Activated T-cell treated with anti-CD3 and anti-CD28 coated beads for 1 hour (primary cell): ENCODE measurements around the gene CD36.
"Not testable (repeated sequence)": the region's sequence is repeated elsewhere in the genome, so short reads cannot be mapped to it uniquely, and the experiment has no call there.

ENCODE experiments used
- DNase-seq: peaks from one replicate; pipeline ENCODE4 v3.0.0-alpha.2; 2020; ENCODE audit warnings: low read depth

CD36 gene

DNA sequence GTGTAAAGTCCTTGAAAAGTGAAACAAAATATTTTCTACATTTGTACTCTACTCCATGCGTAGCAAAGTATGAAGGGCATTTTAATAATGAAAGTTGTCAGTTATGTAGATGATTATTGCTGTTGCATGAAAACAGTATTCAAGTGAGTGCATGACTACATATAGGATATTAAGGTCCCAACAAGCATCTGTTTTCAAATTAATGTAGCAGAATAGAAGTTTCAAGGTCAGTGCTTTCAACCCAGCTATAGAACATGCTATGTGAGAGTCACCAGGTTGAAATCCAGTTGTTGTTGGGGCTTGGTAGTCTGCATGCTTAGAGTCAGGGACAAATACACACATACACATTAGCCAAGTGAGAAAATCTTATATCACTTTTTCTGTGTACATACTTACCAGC is 14.8 kb downstream of the CD36 start:
- DNase-seq: no peak

- no peak for DNase-seq
Measured at GRCh38 chr7:80654887-80655340, 16.5 kb downstream of the CD36 start.

- no peak for DNase-seq
Measured at GRCh38 chr7:80656029-80656428, 17.6 kb downstream of the CD36 start.

GRCh38 chr7:80659120-80660055 is 20.9 kb downstream of the CD36 start:
- DNase-seq: no peak

DNA sequence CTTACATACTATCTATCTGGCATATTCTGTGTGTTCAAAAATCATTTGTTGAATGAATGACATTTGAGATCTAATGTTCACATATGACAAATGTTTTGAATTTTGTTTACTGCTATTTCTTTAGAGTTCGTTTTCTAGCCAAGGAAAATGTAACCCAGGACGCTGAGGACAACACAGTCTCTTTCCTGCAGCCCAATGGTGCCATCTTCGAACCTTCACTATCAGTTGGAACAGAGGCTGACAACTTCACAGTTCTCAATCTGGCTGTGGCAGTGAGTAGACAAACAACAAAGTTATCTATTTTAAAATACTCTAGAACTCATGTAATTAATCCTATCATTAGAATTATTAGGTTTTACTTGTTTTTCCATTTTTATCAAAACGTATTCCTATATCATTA is 22.5 kb downstream of the CD36 start:
- DNase-seq: no peak

DNA sequence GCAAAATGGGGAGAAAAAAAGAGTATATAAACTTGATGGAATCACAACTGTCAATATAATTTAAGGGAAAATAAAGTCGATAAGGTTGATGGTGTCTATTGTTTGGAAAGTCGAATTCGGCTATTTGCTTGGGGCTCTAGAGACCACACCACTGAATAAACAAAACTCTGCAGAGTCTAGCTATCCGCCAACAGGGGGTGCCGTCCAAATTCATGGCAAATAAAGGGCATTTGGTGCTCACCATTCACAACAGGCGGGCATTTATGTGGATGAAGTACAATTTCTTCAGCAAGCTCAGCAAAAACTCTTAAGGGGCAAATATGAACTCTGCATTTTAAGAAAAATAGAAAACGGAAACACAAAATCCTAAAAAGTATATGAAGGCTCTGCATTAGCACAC is 23.3 kb downstream of the CD36 start:
- no peak for DNase-seq

GRCh38 chr7:80662252-80662651 is 23.8 kb downstream of the CD36 start:
- DNase-seq: no peak

DNA sequence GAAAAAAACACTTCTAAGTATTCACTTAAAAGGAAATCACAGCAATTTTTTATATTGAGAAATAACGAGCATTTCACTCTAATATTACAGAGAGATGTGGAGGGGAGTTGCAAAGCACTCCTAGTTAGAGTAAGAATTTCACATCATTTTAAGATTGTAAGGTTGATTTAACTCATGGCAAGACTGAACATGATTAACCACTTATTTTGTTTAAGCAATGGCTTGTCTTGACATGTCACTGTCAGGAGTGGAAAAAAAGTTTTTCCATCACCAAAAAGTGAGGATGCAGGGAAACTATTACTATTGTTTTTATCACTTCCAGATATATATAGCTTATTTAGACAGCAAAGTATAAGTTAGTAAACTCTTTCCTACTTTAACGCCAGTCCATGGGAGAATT is 27.1 kb downstream of the CD36 start:
- no peak for DNase-seq

DNA sequence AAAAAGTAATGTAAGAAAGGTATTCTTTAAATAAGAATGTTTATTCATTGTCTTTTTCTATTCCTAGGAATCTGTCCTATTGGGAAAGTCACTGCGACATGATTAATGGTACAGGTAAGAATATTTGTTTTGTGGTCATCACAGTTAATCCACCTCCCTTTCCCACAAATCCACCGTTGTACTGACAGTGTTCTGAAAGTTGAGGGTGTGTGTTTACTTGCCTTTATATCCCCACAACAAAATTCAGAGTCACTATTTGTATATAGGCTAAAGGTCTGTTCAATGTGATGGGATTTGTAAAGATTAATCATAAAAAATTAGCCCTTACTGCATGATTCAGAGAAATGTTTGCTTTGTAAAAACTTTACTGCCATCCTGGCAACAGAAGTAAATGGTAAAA is 27.9 kb downstream of the CD36 start:
- DNase-seq: no peak

GRCh38 chr7:80669367-80669766 is 30.9 kb downstream of the CD36 start:
- DNase-seq: not testable (repeated sequence)

DNA sequence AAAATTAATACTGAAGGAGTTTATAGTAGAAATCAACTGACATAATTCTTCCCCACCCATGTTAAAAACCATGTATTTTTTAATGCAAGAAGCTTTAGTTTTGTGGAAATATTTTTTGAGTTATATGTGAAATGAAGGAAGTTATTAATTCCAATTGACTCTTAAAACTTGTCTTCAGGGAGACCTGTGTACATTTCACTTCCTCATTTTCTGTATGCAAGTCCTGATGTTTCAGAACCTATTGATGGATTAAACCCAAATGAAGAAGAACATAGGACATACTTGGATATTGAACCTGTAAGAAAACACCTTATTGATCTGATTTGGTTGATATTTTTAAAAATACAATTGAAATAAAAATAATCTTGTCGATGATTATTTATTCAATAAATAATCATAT is 33.3 kb downstream of the CD36 start:
- no peak for DNase-seq

GRCh38 chr7:80675090-80675489 is 36.6 kb downstream of the CD36 start:
- no peak for DNase-seq

GRCh38 chr7:80676404-80676803 is 38.0 kb downstream of the CD36 start:
- DNase-seq: no peak

- no peak for DNase-seq
Measured at GRCh38 chr7:80677629-80678028, 39.2 kb downstream of the CD36 start.

GRCh38 chr7:80678707-80679106 is 40.3 kb downstream of the CD36 start:
- DNase-seq: no peak

DNA sequence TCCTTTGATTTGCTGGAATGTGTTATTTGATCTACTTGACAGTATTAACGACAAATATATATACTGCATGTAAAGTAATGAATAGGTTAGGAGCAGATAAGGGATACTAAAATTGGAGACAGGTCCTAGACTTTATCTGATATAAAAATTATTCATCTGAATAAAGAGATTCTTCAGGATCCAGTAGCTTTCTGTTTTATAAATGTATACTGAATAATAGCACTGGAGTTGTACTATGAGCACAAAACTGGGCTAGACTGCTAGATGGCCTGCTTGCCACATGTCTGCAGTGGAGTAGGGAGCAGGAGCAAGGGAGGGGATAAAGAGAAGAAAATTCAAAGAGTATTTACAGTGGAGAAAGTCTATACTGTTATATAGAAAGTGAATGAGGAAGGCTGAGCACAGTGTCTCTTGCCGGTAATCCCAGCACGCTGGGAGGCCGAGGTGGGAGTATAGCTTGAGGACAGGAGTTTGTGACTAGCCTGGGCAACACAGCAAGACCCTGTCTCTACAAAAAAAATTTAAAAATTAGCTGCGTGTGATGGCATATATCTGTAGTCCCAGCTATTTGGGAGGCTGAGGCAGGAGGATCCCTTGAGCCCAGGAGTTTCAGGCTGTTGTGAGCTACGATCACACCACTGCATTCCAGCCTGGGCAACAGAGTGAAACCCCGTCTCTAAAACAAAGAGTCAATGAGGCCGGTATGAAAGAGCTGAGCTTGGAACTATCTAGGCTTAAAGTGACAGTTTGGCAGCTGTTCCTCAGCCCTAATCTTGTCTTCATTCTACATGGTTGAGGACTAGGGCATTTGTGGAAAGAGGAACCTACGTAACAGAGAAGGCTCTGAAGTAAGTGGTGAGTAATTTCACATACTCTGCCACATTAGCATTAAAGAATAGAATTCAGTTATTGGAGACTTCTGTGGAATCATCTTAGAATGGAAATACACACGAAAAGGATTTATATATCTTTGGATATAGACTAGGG is 41.8 kb downstream of the CD36 start:
- no peak for DNase-seq

DNA sequence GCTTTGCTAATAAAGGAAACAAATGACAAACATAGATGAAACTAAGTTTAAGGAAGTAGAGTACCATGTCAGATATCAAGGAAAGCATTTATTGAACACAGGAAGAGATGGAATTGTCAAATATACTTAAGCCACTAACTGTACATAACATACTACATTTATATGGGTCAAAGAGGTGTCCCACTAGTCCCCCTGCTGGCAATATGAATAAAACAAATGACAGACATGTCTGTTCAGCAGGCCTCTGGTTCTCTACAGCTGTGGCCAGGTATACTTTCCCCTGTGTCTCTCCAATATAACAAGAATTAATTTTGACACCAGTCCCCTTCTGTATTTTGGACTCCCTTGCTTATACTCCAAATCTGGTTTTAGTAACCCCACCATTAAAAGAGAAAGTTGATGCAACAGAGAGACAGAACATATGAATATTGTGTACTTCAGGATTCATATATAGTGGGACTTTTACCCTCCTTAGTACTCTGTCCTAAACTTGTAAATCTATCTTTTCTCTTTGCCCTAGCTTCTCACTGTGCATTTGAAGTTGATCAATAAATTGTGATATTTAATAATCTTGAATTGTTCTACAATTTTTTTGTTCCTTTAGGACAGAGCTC is 42.9 kb downstream of the CD36 start:
- DNase-seq: no peak

GRCh38 chr7:80682744-80683143 is 44.3 kb downstream of the CD36 start:
- DNase-seq: no peak

DNA sequence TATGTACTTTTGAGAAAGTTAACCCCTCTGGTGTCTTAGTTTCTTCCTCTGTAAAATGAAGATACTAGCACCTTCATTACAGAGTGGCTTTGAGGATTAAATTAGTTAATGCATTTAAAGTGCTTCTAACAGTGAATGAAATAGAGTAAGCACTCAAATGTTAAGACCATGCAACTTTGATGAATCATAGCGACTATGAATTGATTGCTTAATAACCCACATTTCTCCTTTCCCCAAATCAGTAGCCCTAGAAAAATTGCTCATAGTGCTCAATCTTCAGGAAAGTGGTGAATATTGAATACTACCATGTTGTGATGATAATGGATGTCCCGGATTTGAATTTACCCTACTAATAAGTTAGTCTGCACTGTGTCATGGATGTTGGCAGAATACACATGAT is 48.1 kb downstream of the CD36 start:
- DNase-seq: no peak

- DNase-seq: no peak
Measured at GRCh38 chr7:80699045-80699638, 60.7 kb downstream of the CD36 start.

- no peak for DNase-seq
Measured at GRCh38 chr7:80699721-80700256, 61.3 kb downstream of the CD36 start.

DNA sequence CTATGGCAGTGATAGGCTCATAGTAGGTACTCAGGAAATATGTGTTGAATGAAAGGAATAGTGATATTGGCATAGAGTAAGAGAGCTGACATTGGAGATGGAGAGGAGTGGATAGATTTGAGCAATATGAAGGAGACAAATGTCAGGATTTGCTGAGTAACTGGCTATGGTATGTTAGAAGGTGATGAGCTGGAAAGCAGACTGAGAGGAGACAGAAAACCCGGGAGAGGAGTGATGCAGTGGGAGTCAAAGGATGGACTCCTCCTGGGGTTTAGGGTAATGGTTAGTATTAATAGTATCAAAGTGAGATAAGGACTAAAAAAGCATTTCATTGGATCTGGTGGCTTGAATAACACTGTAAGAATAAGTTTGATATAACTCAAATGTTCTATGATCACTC is 64.8 kb downstream of the CD36 start:
- DNase-seq: no peak
